ENCODE results near the gene MS4A4E. TPM values are rescaled to one million over a fixed set of nuclear protein-coding genes. Genes with fewer than 3 reads are reported as not detected.

The MS4A4E gene
- total and polyA plus RNA-seq, 2 of the 8 experiments (the other 6 are each of a cell fraction or from before 2014, with no cell fraction given): not detected

GRCh38 chr11:60242740-60243239 lies at the start of gene MS4A4E (continued):
- TF ChIP-seq CHD7 (IDR thresholded peaks at IDR 0.05; ENCODE audit: insufficient replicate concordance, low read length) (no peak), SIX5 (IDR thresholded peaks at IDR 0.05; ENCODE audit: low read depth, low read length) (no peak), FOSL1 (IDR thresholded peaks at IDR 0.05; ENCODE audit: insufficient read depth, low read depth, low read length) (no peak), NRF1 (IDR thresholded peaks at IDR 0.05; ENCODE audit: low read depth, low read length) (no peak)
